Endothelial cell of umbilical vein (primary cell): Measurements from ENCODE around the gene TADA2B. TPM values are rescaled to one million over a fixed set of nuclear protein-coding genes. Genes with fewer than 3 reads are reported as not detected.

Experiments
- BruUV-seq: library from RNA; stranded (reverse); fragments of 400-500 nt; replicated peaks from 2 replicates; lab custom pipeline; 2021; lab: Mats Ljungman, UMichigan
- CTCF ChIA-PET: fragments of 300-600, 350-600 bp; sonication (Branson Sonifier 250); formaldehyde crosslinking; loops from one replicate; lab custom pipeline; 2021; ENCODE audit warnings: antibody characterized with exemption, inconsistent platforms; lab: Charles Lee
- POLR2A ChIA-PET: fragments of 300-600, 350-600 bp; sonication (Branson Sonifier 250); formaldehyde crosslinking; loops from one replicate; lab custom pipeline; 2021; ENCODE audit warnings: antibody characterized with exemption, inconsistent platforms; lab: Charles Lee
- DNase-seq: peaks from one replicate; pipeline ENCODE4 v3.0.0-alpha.2; 2011; ENCODE audit warnings: low read depth, low spot score
- FAIRE-seq: peaks from 2 replicates; lab custom pipeline; 2011; peaks lifted over from hg19 to GRCh38; lab: Jason Lieb, UNC
- H2AFZ ChIP-seq: 2 replicates; pipeline ENCODE4 v1.6.0; 2012; ENCODE audit warnings: low read depth, low read length, control low read depth, inconsistent platforms
- H3K27ac ChIP-seq: 2 replicates; pipeline ENCODE4 v1.5.1; 2011; ENCODE audit warnings: low read depth, mild to moderate bottlenecking, control low read depth, low read length, moderate library complexity; ENCODE audit not compliant: insufficient read depth
- H3K27me3 ChIP-seq, 2 experiments: 2 replicates each; pipeline versions ENCODE4 v1.6.0 to v1.6.1; 2011; ENCODE audit warnings: low read length in 2 of 2, mixed read lengths in 1 of 2; ENCODE audit not compliant: control insufficient read depth in 2 of 2, insufficient read depth in 2 of 2
- H3K36me3 ChIP-seq, 2 experiments: 2 replicates in 1 of 2; 3 replicates in 1 of 2; pipeline ENCODE4 v1.5.1; 2011; ENCODE audit warnings: low read length in 2 of 2, mild to moderate bottlenecking in 1 of 2, moderate library complexity in 1 of 2; ENCODE audit not compliant: control insufficient read depth in 2 of 2, insufficient read depth in 2 of 2; ENCODE audit errors: extremely low read depth in 1 of 2
- H3K4me1 ChIP-seq: 3 replicates; pipeline ENCODE4 v1.5.1; 2011; ENCODE audit warnings: mild to moderate bottlenecking, low read length; ENCODE audit not compliant: control insufficient read depth, insufficient read depth; ENCODE audit errors: extremely low read depth
- H3K4me2 ChIP-seq: 2 replicates; pipeline ENCODE4 v1.6.1; 2011; ENCODE audit warnings: low read length, control low read depth, mixed read lengths; ENCODE audit not compliant: insufficient read depth
- H3K4me3 ChIP-seq, 3 experiments: fragments of 200-600 bp in 1 of 3; sonication (generic), shearing (Covaris generic) in 1 of 3; replicated peaks in 1 of 3; 2 replicates each; pipeline ENCODE4 v1.5.1; 2011 to 2016; ENCODE audit warnings: control low read depth in 3 of 3, low read length in 3 of 3, mild to moderate bottlenecking in 2 of 3, inconsistent platforms in 1 of 3, low read depth in 1 of 3, moderate library complexity in 1 of 3; ENCODE audit not compliant: insufficient read depth in 1 of 3
- H3K79me2 ChIP-seq: 2 replicates; pipeline ENCODE4 v1.6.0; 2012; ENCODE audit warnings: low read length, inconsistent platforms; ENCODE audit not compliant: control insufficient read depth, insufficient read depth
- H3K9ac ChIP-seq: replicated peaks from 2 replicates; pipeline ENCODE3; 2011; ENCODE audit warnings: low read length, control low read depth; ENCODE audit not compliant: insufficient read depth; ENCODE audit errors: extremely low read depth
- H3K9me1 ChIP-seq: replicated peaks from 3 replicates; pipeline ENCODE4 v1.6.0; 2011; ENCODE audit warnings: mild to moderate bottlenecking, low read length; ENCODE audit not compliant: control insufficient read depth, insufficient read depth; ENCODE audit errors: extremely low read depth
- H3K9me3 ChIP-seq: replicated peaks from 2 replicates; pipeline ENCODE4 v1.5.1; 2012; ENCODE audit warnings: low read length, inconsistent platforms; ENCODE audit not compliant: control insufficient read depth, insufficient read depth
- H4K20me1 ChIP-seq: replicated peaks from 2 replicates; pipeline ENCODE3; 2011; ENCODE audit warnings: mild to moderate bottlenecking, low read length; ENCODE audit not compliant: control insufficient read depth, insufficient read depth; ENCODE audit errors: extremely low read depth
- EZH2 ChIP-seq: IDR thresholded peaks from 2 replicates; pipeline ENCODE4 v1.6.1; 2012; ENCODE audit warnings: borderline replicate concordance, low read depth, mild to moderate bottlenecking, moderate library complexity, low read length, inconsistent platforms; ENCODE audit not compliant: severe bottlenecking
- FOS ChIP-seq: IDR thresholded peaks from 2 replicates; pipeline ENCODE4 v1.6.1; 2011; ENCODE audit warnings: mild to moderate bottlenecking, low read length, moderate library complexity, borderline replicate concordance; ENCODE audit not compliant: insufficient read depth
- GATA2 ChIP-seq: IDR thresholded peaks from 2 replicates; pipeline ENCODE4 v1.7.0; 2011; ENCODE audit warnings: low read depth, mild to moderate bottlenecking, moderate library complexity, mixed read lengths, low read length; ENCODE audit not compliant: insufficient read length, insufficient read depth
- JUN ChIP-seq: IDR thresholded peaks from 2 replicates; pipeline ENCODE4 v1.6.1; 2011; ENCODE audit warnings: borderline replicate concordance, low read depth; ENCODE audit not compliant: insufficient read length, insufficient read depth
- MAX ChIP-seq: IDR thresholded peaks from 2 replicates; pipeline ENCODE4 v1.6.1; 2011; ENCODE audit not compliant: insufficient read depth, insufficient read length
- MYC ChIP-seq: IDR thresholded peaks from one replicate; pipeline ENCODE4 v1.6.1; 2011; ENCODE audit warnings: mild to moderate bottlenecking, low read depth, low read length
- POLR2A ChIP-seq: IDR thresholded peaks from 2 replicates; pipeline ENCODE4 v1.6.1; 2012; ENCODE audit warnings: low read depth, mild to moderate bottlenecking, control low read depth, low read length
- POLR2AphosphoS5 ChIP-seq: IDR thresholded peaks from 2 replicates; pipeline ENCODE4 v1.6.1; 2012; ENCODE audit warnings: low read depth, mild to moderate bottlenecking, control low read depth, low read length, moderate library complexity; ENCODE audit not compliant: insufficient read depth
- dilution Hi-C: fragments of 300-500 bp; cut with MboI; formaldehyde crosslinking; loops from one replicate; pipeline ENCODE4 v1.15.0; 2019; ENCODE audit warnings: low sequenced_read_pairs; ENCODE audit not compliant: extremely low pct_ligation_motif_present
- intact Hi-C: fragments of 100-400 bp; cut with micrococcal nuclease; formaldehyde crosslinking; loops from one replicate; pipeline ENCODE4 v1.10.0; 2022
- polyA plus RNA-seq, 4 experiments: library from polyadenylated mRNA; depleted of rRNA in 3 of 4; stranded (reverse) in 3 of 4; unstranded in 1 of 4; fragments of >200 nt; gene quantifications; 2 replicates each; pipeline versions ENCODE4 v1.2.1 to v1.2.3, GENCODE V29; 2011 to 2012; ENCODE audit warnings: missing spikeins in 1 of 4
- total RNA-seq: library from RNA; stranded (reverse); gene quantifications from 2 replicates; pipeline ENCODE4 v1.2.3, GENCODE V29; 2021
- TF ChIP-seq, protein P1 (sequence below), 2 donors: IDR thresholded peaks; 1 replicate in 1 of 2; 2 replicates in 1 of 2; pipeline ENCODE4 v1.5.1; 2011; ENCODE audit warnings: low read length in 2 of 2, mild to moderate bottlenecking in 2 of 2, moderate library complexity in 2 of 2, control low read depth in 1 of 2, inconsistent platforms in 1 of 2, low read depth in 1 of 2; ENCODE audit not compliant: insufficient read depth in 1 of 2; ENCODE audit errors: extremely low read depth in 1 of 2

TADA2B gene
- total and polyA plus RNA-seq, 2 donors (not counting 3 experiments of a cell fraction or from before 2014, with no cell fraction given), result 5.5 to 11.5 TPM

DNA sequence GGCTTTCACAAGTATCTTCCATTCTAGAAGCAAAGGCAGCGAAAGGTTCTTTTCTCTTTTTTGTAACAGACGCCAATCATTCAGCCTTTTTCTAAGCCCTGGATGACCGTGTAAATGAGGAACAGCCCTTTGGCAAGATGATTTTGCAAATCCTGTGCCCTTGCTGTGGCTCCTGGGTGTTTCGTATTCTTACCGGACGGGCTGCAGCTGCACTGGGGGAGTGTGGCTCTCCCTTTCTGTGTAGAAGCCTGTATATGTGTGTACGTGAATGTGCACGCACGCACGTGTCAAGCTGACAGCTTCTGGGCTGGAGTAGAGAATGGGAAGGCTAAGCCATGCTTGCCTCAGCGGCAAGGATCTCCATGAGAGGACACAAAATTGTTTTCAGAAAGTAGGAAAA, 16.5 kb downstream of the TADA2B start:
- ChIA-PET CTCF (interaction anchor here (1.4 to 1.5 kb wide), 2 partner anchors 10 to 17 kb away, joined by 5 read pairs; partner anchors contain the start of gene TADA2B), POLR2A (no interaction called here)
- intact Hi-C loops (no loop called here), dilution Hi-C loops (no loop called here)
- Histone ChIP-seq H2AFZ (no peak overlapping the region), H3K9me3 (no peaks in the 10 kb centered on the region), H3K36me3 (peaks cover 24 to 38% of the 10 kb centered on the region in 2 experiments), H3K9ac (no peak overlapping the region), H3K9me1 (no peaks in the 10 kb centered on the region), H3K79me2 (peaks cover 17% of the 10 kb centered on the region), H3K4me2 (no peak overlapping the region), H4K20me1 (no peaks in the 10 kb centered on the region), H3K27me3 (no peaks in the 10 kb centered on the region), H3K4me3 (no peak overlapping the region), H3K4me1 (peaks cover 9% of the 10 kb centered on the region), H3K27ac (no peak overlapping the region)
- no TSS peak for BruUV-seq
- FAIRE-seq (no peak), DNase-seq (no peak)
- TF ChIP-seq GATA2, result no peak
- no peak for TF ChIP-seq MAX
- no peak for TF ChIP-seq EZH2
- no peak for TF ChIP-seq FOS
- TF ChIP-seq JUN, result no peak
- TF ChIP-seq MYC, result no peak
- TF ChIP-seq, protein P1, sequence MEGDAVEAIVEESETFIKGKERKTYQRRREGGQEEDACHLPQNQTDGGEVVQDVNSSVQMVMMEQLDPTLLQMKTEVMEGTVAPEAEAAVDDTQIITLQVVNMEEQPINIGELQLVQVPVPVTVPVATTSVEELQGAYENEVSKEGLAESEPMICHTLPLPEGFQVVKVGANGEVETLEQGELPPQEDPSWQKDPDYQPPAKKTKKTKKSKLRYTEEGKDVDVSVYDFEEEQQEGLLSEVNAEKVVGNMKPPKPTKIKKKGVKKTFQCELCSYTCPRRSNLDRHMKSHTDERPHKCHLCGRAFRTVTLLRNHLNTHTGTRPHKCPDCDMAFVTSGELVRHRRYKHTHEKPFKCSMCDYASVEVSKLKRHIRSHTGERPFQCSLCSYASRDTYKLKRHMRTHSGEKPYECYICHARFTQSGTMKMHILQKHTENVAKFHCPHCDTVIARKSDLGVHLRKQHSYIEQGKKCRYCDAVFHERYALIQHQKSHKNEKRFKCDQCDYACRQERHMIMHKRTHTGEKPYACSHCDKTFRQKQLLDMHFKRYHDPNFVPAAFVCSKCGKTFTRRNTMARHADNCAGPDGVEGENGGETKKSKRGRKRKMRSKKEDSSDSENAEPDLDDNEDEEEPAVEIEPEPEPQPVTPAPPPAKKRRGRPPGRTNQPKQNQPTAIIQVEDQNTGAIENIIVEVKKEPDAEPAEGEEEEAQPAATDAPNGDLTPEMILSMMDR (IDR thresholded peaks at IDR 0.05; ENCODE audit: extremely low read depth in 1 of 2, insufficient read depth in 1 of 2, low read depth in 1 of 2, low read length in 2 of 2), result no peak
- no peak for TF ChIP-seq POLR2AphosphoS5
- TF ChIP-seq POLR2A, result no peak
